HG02870 (cell line): Measurements from ENCODE around the gene MARCHF3.
"Not testable (repeated sequence)": the region's sequence is repeated elsewhere in the genome, so short reads cannot be mapped to it uniquely, and the experiment has no call there.

ENCODE experiments used
- ATAC-seq: cut with Tn5 transposase; IDR thresholded peaks from one replicate; pipeline ENCODE4 v1.9.1; 2021; ENCODE audit warnings: mild to moderate bottlenecking, moderate library complexity; ENCODE audit not compliant: unreplicated experiment

MARCHF3 gene

DNA sequence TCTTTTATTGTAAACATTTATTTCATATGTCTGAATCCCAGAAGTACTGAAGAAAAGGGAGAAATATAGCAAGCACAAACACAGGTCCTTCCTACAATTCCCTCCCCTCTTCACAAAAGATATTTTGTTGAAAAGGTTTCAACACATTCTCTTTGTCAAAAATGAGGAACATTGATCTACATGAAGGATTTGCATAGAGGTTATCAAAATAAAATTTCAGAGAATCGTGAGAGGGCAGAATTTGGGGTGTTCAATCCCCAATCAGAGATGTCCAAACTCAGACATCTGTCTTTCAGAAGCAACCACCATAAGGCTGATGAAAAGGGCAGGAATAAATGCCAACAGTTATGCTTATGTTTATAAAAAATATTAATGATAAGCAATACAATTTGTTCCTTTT is 69.2 kb downstream of the MARCHF3 start:
- no peak for ATAC-seq

DNA sequence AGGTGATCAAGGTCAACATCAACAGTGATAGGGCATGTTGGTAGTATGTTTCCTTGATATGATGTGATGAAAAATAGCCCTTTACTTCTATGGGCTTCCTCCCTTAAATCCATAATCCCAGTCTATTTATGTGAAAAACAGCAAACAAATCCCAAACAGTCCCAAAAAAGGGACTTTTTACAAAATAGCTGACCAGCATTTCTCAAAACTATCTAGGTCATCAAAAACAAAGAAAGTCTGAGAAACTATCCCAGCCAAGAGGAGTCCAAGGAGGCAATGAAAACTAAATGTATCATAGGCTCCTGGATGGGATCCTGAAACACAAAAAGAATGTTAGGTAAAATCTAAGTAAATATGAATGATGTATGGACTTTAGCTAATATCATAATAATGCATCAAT is 71.2 kb downstream of the MARCHF3 start:
- no peak for ATAC-seq

DNA sequence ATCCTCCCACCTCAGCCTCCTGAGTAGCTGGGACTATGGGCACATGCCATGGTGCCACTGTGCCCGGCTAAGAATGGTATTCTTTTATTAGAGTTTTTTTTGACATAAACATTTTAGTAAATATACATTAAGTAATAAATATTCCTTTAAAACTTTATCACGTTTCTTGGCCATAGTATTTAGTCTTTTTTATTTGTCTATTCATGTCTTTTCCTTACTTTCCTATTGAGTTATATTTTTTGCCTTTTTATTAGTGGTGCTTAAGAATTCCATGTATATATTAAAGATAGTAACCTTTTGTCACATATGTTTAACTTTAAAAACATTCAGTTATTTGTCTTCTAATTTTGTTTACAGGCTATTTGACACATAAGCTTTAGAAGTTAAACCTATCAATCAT is 73.4 kb downstream of the MARCHF3 start:
- ATAC-seq = no peak

DNA sequence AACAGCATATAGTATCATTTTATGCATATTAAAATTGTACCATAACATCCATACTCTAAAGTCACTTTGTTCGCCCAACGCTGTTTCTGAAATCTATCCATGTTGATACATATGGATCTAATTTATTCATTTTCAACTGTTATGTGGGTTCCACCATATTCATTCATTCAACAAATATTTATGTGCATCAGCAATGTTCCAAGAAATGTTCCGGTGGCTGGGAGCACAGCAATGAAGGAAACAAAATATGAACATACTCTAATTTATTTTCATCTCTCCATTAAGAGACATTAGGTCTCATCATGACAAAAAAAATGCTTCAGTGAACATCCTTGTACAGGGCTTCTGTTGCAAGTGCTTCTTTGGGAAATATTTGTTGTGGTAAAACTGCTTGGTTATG is 75.4 kb downstream of the MARCHF3 start:
- no peak for ATAC-seq

DNA sequence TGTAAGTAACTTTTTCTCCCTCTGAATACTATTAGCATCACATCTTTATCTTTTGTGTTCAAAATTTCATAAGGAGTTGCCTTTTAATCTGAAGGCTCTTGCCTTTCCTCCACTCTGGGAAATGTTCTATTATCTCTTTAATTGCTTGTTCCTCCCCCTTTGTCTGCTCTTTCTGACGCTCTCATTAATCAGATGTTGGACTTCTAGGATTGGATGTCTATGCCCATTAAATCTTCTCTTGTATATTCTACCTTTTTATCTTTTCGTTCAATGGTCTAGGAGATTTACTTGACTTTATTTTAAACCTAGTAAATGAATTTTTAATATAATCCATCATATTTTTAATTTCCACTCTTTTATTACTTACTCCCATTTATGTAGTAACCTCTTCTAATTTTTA is 76.7 kb downstream of the MARCHF3 start:
- ATAC-seq = no peak

DNA sequence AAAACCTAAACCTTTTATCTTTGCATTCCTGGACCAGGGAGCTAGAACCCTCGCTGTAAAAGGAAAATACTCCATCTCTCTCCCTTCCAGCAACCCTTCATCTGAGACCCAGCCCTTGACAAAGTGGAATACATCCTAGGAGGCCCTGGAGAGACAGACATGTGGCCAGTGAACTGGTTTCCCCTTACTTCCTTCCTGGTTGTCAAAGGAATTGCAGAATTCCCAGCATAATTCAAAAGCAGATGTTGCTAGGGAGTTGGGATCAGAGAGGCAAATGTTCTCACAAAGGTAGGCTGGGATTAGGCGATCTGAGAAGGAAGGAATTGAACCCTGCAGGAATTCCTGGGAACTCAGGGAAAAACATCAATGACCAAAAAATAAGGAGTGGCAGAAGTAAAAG is 80.9 kb downstream of the MARCHF3 start:
- no peak for ATAC-seq

DNA sequence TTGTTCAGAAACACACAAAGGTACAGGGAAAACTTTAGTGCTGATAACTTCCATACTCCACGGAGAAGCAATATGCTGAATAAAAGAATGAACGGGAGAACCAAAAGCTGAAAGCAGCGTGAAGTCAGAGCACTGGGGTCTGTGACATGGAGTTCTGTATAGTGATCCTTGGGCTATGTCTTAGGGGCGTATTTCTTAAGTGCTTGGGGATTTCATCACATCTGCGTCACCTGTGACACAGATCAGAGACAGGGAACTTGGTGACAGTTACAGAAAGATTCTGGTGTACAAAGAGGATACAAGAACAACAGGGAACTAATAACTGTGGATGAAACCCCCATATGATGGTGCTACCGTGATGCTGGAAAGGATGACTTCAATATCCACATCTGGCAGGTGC is 81.9 kb downstream of the MARCHF3 start:
- ATAC-seq = no peak

DNA sequence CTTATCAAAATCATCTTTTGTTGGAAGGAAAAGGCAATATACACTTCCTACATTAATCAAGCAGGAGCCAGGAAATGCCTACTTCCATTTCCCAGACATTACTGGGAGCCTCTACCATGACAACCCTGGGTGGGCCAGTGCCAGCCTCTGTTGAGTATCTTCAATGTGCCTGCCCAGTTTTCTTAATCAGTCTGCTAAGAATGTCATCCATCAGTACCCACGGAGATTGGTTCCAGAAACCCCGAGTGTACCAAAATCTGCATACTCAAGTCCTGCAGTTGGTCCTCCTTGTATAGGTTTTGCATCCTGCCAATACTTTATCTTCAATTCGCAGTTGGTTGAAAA is 82.4 kb downstream of the MARCHF3 start:
- ATAC-seq = no peak

DNA sequence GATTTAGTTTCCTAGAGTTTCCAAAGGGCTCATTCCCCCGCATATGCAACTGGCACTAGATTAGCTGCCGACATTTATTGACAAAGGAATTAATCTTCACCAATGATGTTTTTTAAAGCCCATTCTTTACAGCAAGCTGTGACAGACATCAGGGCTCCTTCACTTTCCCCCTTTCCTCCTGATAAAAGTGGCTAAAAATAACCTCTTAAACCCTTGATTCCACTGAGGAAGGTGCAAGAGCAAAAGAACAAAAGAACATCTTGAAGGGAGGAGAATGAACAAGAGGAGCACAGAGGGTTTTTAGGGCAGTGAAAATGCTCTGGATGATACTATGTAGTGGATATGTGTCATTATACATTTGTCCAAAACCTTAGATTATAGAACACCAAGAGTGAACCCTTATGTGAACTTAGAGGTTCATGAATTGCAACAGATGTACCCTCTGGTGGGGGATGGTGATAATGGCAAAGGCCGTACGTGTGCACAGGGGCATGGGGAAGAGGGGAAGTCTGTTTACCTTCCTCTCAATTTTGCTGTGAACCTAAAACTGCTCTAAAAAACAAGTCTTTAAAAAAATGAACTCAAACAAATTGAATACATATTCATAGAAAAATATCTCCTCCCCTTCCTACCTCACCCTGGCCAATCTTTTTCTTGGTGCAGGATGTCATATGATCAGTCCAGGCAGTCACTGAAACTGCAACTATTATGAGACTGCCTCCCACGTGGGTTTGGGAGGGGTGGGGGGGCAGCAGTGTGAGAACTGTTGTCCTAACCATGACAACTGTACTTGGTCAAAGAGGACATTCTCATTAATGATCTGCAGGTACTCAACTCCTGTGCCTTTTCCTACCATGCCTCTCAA is 83.0 kb downstream of the MARCHF3 start:
- ATAC-seq = peak; percentile 76

DNA sequence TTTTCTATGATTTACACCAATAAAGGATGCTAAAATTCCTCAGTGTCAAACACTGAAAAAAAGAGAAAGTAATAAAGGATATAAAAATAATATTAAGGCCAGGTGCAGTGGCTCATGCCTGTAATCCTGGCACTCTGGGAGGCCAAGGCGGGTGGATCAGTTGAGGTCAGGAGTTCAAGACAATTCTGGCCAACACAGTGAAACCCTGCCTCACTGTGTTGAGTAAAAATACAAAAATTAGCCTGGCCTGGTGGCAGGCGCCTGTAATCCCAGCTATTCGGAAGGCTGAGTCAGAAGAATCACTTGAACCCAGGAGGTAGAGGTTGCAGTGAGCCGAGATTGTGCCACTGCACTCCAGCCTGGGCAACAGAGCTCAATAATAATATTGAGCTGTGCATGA is 87.5 kb downstream of the MARCHF3 start:
- not testable (repeated sequence) for ATAC-seq

DNA sequence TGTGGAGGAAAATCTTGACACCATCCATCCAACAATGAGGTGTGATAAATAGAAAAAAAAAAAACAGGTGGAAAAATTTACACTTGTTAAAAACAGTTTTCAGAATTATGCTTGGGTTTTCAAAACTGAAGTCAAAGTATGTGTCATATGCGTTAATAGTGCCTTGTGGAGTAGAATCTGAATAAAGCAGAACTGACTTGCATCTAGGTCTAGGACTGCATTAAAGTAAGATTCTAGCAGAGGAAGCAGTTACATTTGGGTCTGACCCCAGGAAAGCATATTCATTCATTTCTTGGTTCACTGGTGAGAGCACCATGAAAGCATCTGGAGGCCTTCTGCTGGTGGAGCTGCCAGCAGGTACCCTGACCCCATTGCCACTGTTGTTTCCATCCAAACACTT is 89.0 kb downstream of the MARCHF3 start:
- no peak for ATAC-seq

DNA sequence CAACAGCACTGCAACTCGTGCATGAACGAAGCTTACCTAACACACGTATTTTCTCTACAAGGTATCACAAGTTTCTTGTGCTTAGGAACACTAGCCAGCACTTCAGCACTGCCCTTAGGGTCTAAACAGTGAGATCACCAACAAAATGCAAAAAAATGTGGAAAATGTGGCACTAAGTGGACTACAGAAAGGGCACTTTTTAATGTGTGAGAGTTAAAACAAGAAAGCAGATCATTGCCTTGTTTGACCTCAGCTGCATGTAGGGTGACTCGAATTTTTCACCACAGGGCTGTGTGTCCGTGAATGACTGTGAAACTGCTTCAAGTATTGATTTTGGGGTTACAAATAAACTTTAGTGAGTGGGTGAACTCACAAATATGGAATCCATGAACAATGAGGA is 90.5 kb downstream of the MARCHF3 start:
- no peak for ATAC-seq

DNA sequence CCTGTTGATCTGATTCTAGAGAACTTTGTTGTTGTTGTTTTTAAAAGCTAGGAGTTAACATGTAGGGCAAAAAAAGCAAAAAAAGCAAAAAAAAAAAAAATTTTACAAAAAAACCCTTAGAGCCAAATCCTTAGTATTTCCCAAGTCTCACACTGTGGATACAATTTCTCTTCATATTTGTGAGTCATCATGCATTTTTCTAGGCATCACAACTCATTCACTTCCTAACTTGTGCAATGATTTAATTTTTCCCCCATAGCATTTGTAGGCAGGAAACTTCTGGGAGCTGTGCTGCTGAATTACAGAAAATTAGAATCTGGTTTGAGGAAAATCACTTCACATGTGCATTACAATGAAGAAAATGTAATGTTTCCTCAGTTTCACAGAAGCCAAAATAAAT is 91.9 kb downstream of the MARCHF3 start:
- no peak for ATAC-seq

DNA sequence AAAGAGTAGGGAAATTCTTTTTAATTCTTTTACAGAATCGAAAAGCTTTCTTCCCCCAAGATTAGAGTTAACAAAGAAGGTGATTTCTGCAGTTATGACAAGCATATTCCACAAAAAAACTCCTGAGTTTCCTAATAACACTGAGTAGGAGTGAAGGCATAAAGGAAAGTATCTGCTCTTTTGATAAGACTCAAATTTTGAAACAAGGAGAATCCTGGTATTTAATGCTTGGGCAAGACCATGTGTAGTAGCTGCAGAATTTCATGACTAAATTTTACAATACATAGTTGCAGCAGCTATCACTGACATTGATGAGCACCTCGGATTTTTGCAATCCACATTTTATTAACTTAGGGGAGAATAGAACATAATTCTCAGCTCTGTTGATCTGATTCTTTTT is 92.6 kb downstream of the MARCHF3 start:
- ATAC-seq = no peak

DNA sequence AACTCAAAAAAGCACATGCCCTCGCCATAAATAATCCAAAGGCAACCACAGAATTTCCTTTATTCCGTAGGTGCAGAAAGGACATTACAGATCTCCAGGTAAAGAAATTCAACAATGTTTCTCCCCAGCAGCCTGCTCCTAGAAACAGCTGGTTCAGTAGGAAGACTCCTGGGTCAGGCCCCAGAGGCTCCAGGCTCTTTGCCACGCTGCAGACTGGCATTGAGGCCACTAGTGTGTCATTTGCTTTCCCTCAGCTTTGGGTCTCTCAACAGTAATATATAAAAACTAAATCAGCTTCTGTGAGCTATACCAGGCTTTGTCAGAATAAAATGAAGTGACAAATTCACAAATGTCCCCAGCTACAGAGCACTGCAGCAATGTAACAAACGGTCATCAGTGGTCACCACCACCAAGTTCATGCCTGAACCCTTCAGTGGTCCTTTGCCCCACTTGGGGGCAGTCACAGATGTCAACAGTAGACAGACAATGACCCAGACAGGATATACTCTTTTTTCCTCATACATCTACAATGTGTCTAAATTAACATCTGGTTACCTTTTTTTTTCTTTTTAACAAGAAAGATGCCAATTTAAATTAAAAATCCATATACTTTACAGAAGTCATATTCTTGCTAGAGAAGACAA is 93.5 kb downstream of the MARCHF3 start:
- no peak for ATAC-seq

DNA sequence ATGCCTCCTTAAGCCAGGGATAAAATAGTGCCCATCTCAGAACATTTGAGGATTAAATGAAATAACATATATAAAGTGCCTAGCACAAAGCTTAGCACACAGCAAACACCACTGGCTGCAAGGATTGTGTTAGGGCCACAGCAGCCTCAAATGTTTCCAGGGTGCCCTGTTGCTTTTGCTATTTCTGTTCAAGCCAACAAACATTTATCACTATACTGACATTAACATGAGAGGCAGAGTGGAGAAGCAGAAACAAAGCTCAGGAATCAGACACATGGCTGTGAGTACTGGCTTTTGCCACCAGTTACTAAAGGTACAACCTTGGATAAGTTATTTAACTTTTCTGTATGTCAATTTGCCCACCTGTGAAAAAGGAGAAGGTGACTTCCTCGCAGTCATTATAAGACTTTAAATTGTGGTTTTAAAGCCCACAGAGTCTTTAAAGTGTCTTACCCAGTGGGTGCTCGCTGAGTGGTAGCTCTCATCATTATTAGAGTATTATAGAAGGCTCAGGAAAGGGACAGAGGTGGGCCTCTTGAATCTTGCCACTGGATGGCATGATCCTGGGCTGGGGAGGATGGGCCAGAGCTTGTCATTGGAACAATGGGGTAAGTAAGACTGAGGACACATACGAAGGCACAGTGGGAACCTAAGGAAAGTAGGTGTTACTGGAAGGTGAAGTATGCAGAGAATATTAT is 98.2 kb downstream of the MARCHF3 start:
- peak; percentile 66 for ATAC-seq

DNA sequence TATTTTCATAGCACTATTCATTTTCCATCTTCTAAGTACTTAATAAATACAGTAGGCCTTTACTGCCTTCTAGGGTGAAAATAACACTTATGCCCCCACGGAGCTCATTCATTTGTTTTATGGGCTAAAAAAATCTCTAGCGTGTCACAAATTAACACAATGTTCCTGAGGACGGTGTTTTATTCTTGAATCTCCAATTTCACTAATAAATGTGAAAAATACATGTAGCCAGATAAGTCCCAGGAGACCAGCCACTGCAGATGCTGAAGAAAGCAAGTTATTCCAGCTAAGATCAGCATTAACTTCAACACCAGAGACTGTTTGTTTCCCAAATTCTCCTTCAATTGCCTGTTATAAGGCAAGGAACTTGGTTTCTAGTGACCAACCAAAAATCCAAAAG is 102.3 kb downstream of the MARCHF3 start:
- no peak for ATAC-seq

DNA sequence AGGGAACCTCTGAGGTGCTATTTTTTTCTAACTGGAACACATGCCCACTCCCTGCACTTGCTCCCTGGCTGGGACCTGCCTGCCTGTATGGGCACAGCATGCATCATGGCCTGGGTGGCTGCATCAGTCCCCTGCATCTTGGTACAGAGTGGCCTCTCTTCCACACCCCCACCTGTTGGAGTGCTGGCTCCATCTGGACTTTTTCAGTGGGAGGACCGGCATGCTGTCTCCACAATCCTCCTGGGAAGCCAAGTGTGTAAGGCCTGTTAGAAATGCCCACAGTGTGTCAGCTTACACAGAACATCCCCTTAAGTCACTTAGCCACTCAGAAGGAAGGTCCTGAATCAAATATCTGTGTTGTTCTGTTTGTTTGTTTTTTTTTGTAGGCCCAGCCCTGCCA is 102.9 kb downstream of the MARCHF3 start:
- no peak for ATAC-seq

DNA sequence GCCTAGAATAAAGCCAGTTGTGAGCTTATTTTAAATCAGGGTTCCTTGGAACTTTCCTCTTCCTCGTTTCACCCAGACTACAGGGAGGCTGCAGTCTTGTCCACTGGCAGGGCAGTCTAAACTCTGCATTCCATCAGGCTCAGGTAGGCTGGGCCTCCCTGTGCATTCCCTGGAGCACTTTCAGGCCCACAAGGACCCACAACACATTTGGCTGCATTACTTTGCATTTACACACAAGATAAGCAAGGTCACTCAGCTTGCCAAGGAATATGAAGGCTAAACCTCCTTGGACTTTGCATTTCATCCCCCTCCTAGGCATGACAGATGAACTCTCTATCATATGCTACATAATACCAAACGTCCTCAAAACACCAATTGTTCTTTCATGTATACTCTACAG is 104.2 kb downstream of the MARCHF3 start:
- no peak for ATAC-seq

DNA sequence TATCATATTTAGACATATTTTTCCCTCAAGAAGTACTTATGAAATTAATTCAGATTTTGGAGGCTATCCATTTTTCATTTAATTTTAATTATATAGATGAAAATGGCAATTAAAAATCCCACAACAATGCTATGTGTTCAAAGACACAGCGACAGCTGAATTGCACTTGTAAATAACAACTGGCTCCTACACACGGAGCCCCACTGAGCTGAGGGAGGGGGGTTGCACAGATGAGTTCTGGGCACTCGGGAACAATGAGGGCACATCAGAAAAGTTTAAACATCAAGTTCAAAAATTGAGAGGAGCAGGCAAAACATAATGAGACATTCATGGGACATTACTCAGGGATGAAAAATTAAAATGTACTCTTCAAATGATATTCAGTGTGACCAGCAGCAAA is 104.9 kb downstream of the MARCHF3 start:
- ATAC-seq = no peak

DNA sequence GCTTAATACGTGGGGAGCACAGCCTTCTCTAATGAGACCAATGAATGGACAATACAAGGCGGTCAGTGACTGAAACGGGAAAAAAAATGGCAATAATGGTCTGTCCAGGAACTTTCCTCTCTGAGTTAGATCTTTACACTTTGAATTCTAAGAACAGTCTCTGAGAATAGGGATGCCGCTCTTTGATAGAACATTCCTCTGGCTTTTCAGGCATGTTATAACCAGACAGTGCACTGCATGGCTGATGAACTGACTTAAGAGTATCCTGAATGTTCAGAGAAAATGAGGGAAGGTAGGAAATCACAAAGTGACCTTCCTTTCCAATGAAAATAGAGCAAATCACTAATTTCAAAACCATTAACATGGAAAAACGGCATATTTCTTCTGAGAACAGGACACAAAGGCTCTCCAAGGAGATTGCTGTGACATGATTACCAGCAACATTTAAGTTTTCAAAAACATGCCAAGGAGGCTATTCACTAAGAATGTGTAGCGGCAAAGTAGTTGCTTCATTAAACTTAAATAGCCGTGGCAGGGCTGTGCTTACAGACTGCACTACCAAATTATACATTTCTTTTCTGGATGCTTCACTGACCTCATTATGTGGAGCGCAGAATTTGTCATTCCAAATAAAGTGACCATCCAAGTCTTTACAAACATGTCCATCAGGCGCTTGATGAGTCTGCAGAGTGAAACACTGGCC is 105.9 kb downstream of the MARCHF3 start:
- ATAC-seq = no peak
